C4-2B (cell line): Measurements from ENCODE around the gene AFF2.
"Not testable (repeated sequence)": the region's sequence is repeated elsewhere in the genome, so short reads cannot be mapped to it uniquely, and the experiment has no call there.

ENCODE experiments used
- H3K27ac ChIP-seq: fragments of 450-650 bp; 2 replicates; pipeline ENCODE4 v1.5.1; 2017
- ZFX ChIP-seq: fragments of 450-650 bp; IDR thresholded peaks from 2 replicates; pipeline ENCODE4 v1.6.1; 2017
- TF ChIP-seq, protein P1 (sequence below): fragments of 450-650 bp; conservative IDR thresholded peaks from 2 replicates; pipeline ENCODE4 v1.5.1; 2017; ENCODE audit warnings: mild to moderate bottlenecking

AFF2 gene

DNA sequence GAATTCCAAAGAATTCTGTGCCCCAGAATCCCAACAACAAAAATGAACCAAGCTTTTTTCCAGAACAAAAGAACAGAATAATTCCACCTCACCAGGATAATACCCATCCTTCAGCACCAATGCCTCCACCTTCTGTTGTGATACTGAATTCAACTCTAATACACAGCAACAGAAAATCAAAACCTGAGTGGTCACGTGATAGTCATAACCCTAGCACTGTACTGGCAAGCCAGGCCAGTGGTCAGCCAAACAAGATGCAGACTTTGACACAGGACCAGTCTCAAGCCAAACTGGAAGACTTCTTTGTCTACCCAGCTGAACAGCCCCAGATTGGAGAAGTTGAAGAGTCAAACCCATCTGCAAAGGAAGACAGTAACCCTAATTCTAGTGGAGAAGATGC, 161.6 kb downstream of the AFF2 start:
- H3K27ac ChIP-seq = no peak overlapping the region

DNA sequence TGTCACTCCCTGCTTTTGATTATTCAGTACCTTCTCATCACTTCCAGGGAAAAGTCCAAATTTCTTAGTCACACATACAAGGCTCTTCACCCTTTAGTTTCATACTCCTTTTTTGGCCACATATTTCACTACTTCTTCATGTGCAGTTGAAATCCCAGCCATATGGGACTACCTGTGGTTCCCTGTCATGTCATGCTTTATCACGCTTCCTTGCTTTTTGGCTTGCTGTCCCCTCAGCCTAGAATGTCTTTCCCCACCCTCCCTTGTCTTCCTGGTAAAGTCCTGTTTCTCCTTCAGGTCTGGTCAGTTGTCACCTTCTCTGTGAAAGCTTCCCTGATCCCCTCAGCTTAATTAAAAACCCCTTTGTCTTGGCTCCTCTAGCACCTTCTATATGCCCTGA, 163.8 kb downstream of the AFF2 start:
- TF ChIP-seq, protein P1, sequence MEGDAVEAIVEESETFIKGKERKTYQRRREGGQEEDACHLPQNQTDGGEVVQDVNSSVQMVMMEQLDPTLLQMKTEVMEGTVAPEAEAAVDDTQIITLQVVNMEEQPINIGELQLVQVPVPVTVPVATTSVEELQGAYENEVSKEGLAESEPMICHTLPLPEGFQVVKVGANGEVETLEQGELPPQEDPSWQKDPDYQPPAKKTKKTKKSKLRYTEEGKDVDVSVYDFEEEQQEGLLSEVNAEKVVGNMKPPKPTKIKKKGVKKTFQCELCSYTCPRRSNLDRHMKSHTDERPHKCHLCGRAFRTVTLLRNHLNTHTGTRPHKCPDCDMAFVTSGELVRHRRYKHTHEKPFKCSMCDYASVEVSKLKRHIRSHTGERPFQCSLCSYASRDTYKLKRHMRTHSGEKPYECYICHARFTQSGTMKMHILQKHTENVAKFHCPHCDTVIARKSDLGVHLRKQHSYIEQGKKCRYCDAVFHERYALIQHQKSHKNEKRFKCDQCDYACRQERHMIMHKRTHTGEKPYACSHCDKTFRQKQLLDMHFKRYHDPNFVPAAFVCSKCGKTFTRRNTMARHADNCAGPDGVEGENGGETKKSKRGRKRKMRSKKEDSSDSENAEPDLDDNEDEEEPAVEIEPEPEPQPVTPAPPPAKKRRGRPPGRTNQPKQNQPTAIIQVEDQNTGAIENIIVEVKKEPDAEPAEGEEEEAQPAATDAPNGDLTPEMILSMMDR = no peak
- TF ChIP-seq ZFX = no peak

More for the DNA sequence above, 161.6 kb downstream of the AFF2 start:
- TF ChIP-seq ZFX = no peak
- TF ChIP-seq, protein P1 = no peak

DNA sequence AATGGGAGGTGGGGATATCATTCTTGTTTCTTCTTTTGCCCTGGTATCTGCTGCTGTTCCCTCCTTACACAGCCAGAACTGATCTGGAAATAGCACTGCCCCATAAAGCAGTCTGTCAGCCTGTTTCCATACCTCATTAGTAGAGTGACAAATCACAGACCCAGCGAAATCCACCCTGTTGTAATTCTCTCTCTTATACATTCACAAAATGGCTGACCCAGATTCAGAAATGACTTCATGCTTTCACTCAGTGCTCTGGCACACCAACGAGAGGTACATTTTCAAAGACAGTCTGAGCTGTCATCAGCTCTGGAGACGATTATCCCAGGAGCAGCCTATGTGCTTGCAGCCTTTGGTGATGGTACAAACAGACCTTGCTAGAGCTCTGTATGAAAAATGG, 164.6 kb downstream of the AFF2 start:
- H3K27ac ChIP-seq = no peak overlapping the region
- no peak for TF ChIP-seq ZFX
- TF ChIP-seq, protein P1 = no peak

More for the DNA sequence above, 163.8 kb downstream of the AFF2 start:
- H3K27ac ChIP-seq = no peak overlapping the region

DNA sequence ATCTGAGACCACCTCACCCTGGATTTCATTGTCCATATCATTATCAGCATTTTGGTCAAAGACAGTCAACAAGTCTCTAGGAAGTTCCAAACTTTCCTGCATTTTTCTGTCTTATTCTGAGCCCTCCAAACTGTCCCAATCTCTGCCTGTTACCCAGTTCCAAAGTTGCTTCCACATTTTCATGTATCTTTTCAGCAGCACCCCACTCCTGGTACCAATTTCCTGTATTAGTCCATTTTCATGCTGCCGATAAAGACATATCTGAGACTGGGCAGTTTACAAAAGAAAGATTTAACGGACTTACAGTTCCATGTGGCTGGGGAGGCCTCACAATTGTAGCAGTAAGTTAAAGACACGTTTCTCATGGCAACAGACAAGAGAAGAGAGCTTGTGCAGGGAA, 168.8 kb downstream of the AFF2 start:
- not testable (repeated sequence) for H3K27ac ChIP-seq

DNA sequence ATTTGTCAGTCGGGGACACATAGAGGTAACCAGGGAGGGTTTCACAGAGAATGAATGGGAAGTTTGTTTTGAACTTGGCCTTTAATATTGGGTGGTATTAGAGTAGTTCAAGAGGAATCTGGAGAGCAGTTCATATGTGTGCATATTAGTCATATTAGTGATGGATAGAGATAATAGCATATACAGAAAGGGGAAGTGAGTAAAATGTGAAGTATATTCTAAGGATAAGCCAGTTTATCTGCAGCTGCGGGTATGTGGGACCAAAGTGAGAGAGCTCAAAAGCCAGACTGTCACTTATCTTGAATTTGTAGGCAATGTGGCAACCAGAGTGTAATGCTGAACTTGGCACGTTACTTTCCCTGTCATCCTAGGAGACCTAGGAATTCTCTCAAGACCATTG, 169.9 kb downstream of the AFF2 start:
- H3K27ac ChIP-seq = no peak overlapping the region
- TF ChIP-seq ZFX = no peak
- TF ChIP-seq, protein P1 = no peak

DNA sequence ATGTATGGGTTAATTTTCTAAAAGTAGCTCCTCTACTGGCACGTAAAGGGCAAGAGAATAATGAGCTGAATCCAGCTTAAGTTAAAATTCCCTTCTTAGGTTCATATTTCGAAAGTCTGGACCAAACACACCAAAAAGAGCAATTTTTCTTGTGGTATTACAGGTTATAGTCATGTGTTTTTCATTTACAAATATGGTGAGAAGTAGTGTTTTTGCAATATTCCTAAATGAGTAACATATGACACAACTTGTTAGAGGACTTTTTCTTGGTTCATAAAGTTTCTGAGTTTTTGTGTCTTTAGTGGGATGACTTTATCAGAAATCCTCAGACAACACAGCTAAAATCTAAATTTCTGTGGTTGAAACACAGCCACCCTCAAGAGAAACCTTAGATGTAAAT, 172.1 kb downstream of the AFF2 start:
- TF ChIP-seq, protein P1 = no peak
- no peak for TF ChIP-seq ZFX
- no peak overlapping the region for H3K27ac ChIP-seq

DNA sequence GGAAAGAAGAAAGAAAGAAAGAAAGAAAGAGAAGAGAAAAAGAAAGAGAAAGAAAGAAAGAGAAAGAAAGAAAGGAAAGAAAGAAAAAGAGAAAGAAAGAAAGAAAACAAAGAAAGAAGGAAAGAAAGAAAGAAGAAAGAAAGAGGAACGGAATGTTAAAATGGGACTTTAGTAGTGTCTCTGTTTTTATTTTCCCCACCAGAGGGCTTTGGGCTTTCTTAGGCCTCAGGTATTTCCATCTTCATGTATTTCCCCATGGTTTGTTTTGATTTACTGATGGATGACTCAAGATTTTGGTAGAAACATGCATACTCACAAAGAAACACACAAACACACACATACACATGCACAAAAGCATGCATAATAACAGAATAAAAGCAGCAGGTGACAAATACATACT, 181.2 kb downstream of the AFF2 start:
- no peak overlapping the region for H3K27ac ChIP-seq
- TF ChIP-seq, protein P1 = 0 out of 2 replicates have a peak, but pooled peaks have one; percentile 4
- no peak for TF ChIP-seq ZFX

DNA sequence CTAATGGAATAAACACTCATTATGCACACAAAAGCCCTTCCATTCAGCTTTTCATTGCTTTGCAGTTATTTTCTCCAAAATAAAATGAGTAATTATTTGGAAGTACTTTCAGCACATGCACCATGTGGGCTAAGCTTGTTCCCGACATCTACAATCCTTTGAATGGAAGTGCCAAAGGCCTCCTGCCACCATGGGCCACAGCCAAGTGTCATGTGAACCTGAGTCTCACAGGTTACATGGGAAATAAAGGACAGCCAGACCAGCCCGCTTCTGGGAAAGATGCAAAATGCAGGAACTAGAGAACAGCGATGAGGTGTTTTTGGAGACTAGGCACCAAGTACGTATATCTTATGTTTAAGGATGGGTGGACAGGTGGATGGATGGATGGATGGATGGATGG, 181.8 kb downstream of the AFF2 start:
- TF ChIP-seq ZFX = no peak
- TF ChIP-seq, protein P1 = no peak
- H3K27ac ChIP-seq = no peak overlapping the region
